GM20431 (cell line): Measurements from ENCODE around the gene NPTX2.

Source experiments
- in situ Hi-C: fragments of 300-500 bp; cut with MseI, MboI; formaldehyde crosslinking; loops from one replicate; pipeline ENCODE4 v1.15.0; 2020; ENCODE audit warnings: low sequenced_read_pairs; ENCODE audit not compliant: unreplicated experiment

Gene NPTX2

GRCh38 chr7:98651760-98652159 lies 34.7 kb downstream of the NPTX2 start:
- in situ Hi-C loops = no loop called here

- in situ Hi-C loops = no loop called here
These were observed 36.7 kb downstream of the NPTX2 start for GRCh38 chr7:98653601-98654310.

- in situ Hi-C loops = no loop called here
These were observed 37.6 kb downstream of the NPTX2 start for GRCh38 chr7:98654524-98655272.

- in situ Hi-C loops = no loop called here
These were observed 38.5 kb downstream of the NPTX2 start for GRCh38 chr7:98655611-98656010.

GRCh38 chr7:98656899-98657298 lies 39.8 kb downstream of the NPTX2 start:
- in situ Hi-C loops = no loop called here

- in situ Hi-C loops = no loop called here
These were observed 40.7 kb downstream of the NPTX2 start for GRCh38 chr7:98657736-98658135.

GRCh38 chr7:98659756-98660155 lies 42.7 kb downstream of the NPTX2 start:
- in situ Hi-C loops = no loop called here

GRCh38 chr7:98661607-98662006 lies 44.5 kb downstream of the NPTX2 start:
- in situ Hi-C loops = no loop called here

GRCh38 chr7:98662289-98662688 lies 45.2 kb downstream of the NPTX2 start:
- in situ Hi-C loops = no loop called here

- in situ Hi-C loops = no loop called here
These were observed 47.8 kb downstream of the NPTX2 start for GRCh38 chr7:98664882-98665281.

GRCh38 chr7:98668255-98668654 lies 51.2 kb downstream of the NPTX2 start:
- in situ Hi-C loops = no loop called here

GRCh38 chr7:98669329-98670000 lies 52.4 kb downstream of the NPTX2 start:
- in situ Hi-C loops = no loop called here

GRCh38 chr7:98670186-98670585 lies 53.1 kb downstream of the NPTX2 start:
- in situ Hi-C loops = no loop called here

GRCh38 chr7:98671733-98672331 lies 54.7 kb downstream of the NPTX2 start:
- in situ Hi-C loops = no loop called here

GRCh38 chr7:98674461-98674860 lies 57.4 kb downstream of the NPTX2 start:
- in situ Hi-C loops = no loop called here

- in situ Hi-C loops = no loop called here
These were observed 57.8 kb downstream of the NPTX2 start for GRCh38 chr7:98674881-98675280.

GRCh38 chr7:98678215-98678614 lies 61.1 kb downstream of the NPTX2 start:
- in situ Hi-C loops = no loop called here
